HFFc6 (cell line): ENCODE results near the gene NDUFA1. TPM values are rescaled to one million over a fixed set of nuclear protein-coding genes. Genes with fewer than 3 reads are reported as not detected.
A peak's percentile ranks its signal among the peaks of the same experiment; 100 is the strongest.
"Not testable (repeated sequence)": the region's sequence is repeated elsewhere in the genome, so short reads cannot be mapped to it uniquely, and the experiment has no call there.

Experiments
- DNase-seq: peaks from one replicate; pipeline ENCODE4 v3.0.0-alpha.2; 2018
- H3K27ac Mint-ChIP-seq: 2 replicates; pipeline ENCODE4 v1.8.0; 2020; ENCODE audit warnings: mild to moderate bottlenecking, mixed read lengths
- H3K27me3 Mint-ChIP-seq: 2 replicates; pipeline ENCODE4 v1.8.0; 2021; ENCODE audit warnings: mild to moderate bottlenecking, moderate library complexity, mixed read lengths; ENCODE audit not compliant: insufficient read depth
- H3K36me3 Mint-ChIP-seq: 2 replicates; pipeline ENCODE4 v1.8.0; 2021; ENCODE audit warnings: low read depth, mixed read lengths
- H3K4me1 Mint-ChIP-seq: 2 replicates; pipeline ENCODE4 v1.8.0; 2020; ENCODE audit warnings: low read depth, mixed read lengths
- H3K4me3 Mint-ChIP-seq: 2 replicates; pipeline ENCODE4 v1.8.0; 2020; ENCODE audit warnings: mild to moderate bottlenecking, moderate library complexity, mixed read lengths
- H3K9me3 Mint-ChIP-seq: 2 replicates; pipeline ENCODE4 v1.8.0; 2020; ENCODE audit warnings: mild to moderate bottlenecking, mixed read lengths
- total RNA-seq, 6 experiments: library from RNA; stranded (reverse); fragmentation: NEBNext Ultra II Directional; extraction: Animal tissue kit (Norgen Biotek cat#: 25700); gene quantifications; 2 replicates in 1 of 6; 3 replicates in 5 of 6; pipeline ENCODE4 v1.2.3, GENCODE V29; 2021
- TF ChIP-seq, protein P1 (sequence below): fragments of 200-600 bp; sonication (generic); IDR thresholded peaks from 2 replicates; pipeline ENCODE4 v1.5.0; 2021; ENCODE audit warnings: antibody characterized with exemption, mild to moderate bottlenecking

The NDUFA1 gene
- total RNA-seq, 6 experiments from 2014 or later, result 70.0 to 114 (median 97.1) TPM

- no peak for DNase-seq
- Mint-ChIP-seq H3K27ac (no peak overlapping the region; the same call in 1 of the 2 replicates), H3K4me1 (peaks cover 8% of the 10 kb centered on the region), H3K27me3 (no peaks in the 10 kb centered on the region), H3K36me3 (no peaks in the 10 kb centered on the region), H3K9me3 (no peaks in the 10 kb centered on the region), H3K4me3 (no peak overlapping the region)
- TF ChIP-seq, protein P1, sequence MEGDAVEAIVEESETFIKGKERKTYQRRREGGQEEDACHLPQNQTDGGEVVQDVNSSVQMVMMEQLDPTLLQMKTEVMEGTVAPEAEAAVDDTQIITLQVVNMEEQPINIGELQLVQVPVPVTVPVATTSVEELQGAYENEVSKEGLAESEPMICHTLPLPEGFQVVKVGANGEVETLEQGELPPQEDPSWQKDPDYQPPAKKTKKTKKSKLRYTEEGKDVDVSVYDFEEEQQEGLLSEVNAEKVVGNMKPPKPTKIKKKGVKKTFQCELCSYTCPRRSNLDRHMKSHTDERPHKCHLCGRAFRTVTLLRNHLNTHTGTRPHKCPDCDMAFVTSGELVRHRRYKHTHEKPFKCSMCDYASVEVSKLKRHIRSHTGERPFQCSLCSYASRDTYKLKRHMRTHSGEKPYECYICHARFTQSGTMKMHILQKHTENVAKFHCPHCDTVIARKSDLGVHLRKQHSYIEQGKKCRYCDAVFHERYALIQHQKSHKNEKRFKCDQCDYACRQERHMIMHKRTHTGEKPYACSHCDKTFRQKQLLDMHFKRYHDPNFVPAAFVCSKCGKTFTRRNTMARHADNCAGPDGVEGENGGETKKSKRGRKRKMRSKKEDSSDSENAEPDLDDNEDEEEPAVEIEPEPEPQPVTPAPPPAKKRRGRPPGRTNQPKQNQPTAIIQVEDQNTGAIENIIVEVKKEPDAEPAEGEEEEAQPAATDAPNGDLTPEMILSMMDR, result no peak
Measured at GRCh38 chrX:119880076-119880475, 8.4 kb downstream of the NDUFA1 start.

DNA sequence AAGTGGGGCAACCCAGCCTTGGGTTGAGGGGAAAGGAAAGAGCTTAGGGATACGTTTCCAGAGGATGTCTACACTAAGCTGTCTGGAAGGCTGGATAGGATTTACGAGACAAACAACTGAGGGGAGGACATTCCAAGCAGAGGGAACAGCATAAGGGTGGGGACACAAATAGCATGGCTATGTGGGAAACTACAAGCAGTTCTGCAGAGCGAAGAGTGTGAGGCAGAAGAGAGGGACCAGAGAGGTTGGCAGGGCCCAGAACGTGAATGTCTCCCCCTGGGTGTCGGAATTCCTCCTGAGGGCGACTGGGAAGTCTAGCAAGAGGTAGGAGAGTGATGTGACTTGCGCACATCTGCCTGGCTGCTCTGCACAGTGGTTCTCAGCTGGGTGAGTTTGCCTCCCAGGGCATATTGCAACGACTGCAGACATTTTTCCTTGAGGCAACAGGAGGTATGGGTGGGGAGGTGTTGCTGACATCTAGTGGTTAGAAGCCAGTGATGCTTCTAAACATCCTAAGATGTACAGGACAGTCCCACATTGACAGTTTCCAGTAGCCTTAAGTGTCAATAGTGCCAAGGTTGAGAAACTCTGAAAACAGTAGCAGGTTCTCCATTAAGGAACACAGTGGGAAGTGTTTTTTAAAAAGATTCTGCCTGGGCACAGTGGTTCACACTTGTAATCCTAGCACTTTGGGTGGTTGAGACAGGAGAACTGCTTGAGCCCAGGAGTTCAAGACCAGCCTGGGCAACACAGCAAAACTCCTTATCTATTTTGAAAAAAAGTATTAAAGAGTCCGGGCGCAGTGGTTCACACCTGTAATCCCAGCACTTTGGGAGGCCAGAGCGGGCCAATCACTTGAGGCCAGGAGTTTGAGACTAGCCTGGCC, 9.2 kb downstream of the NDUFA1 start:
- Mint-ChIP-seq H3K36me3 (no peaks in the 10 kb centered on the region), H3K4me3 (no peak overlapping the region), H3K27me3 (no peaks in the 10 kb centered on the region), H3K27ac (no peak overlapping the region), H3K4me1 (peaks cover 8% of the 10 kb centered on the region), H3K9me3 (no peaks in the 10 kb centered on the region)
- DNase-seq, result peak; percentile 52
- TF ChIP-seq, protein P1, result peak; percentile 77

DNA sequence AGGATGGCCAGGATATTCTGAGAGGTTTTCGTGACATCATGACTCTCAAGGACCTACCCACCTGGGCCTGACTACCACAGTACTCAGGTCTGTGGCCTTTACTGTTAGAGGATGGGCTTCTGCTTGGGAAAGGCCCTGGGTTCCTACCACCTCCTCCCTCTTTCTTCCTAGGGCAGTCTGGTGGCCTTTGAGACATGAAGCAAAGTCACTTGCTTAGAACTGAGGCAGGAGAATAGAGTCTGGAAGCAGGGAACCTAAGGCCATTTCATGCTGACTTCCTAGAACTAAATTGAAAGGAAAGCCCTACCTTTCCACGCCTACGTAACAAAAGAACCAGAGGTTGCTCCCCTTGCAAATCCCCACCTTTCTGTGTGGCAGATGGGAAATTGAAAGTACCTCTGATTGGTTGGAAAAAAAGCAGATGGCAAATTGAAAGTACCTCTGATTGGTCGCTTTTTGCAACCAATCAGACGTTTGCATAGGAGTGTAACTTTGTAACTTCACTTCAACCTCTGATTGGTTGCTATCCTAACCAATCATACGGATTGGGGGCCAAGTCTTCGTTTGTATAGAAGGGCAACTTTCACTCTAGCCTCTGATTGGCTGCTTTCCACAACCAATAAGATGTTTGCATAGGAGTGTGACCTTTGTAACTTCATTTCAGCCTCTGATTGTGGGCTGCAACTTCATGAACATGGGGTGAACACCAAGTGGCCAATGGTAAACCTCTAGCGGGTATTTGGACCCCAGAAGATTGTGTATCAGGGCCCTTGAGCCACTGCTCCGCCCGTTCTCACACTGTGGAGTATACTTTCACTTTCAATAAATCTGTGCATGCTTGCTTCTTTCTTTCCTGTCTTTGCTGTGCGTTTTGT, 14.2 kb downstream of the NDUFA1 start:
- peaks cover under 1% of the 10 kb centered on the region for H3K4me1 Mint-ChIP-seq
- no peaks in the 10 kb centered on the region for H3K36me3 Mint-ChIP-seq
- no peaks in the 10 kb centered on the region for H3K27me3 Mint-ChIP-seq
- TF ChIP-seq, protein P1, result no peak
- peak; percentile 14 for DNase-seq
- no peak overlapping the region for H3K27ac Mint-ChIP-seq
- no peak overlapping the region for H3K4me3 Mint-ChIP-seq
- no peaks in the 10 kb centered on the region for H3K9me3 Mint-ChIP-seq

- no peaks in the 10 kb centered on the region for H3K4me1 Mint-ChIP-seq
- H3K27me3 Mint-ChIP-seq, result no peaks in the 10 kb centered on the region; the same call in 1 of the 2 replicates
- H3K4me3 Mint-ChIP-seq, result peak overlapping the region; percentile 51
- H3K27ac Mint-ChIP-seq, result no peak overlapping the region
- peak; percentile 43 for DNase-seq
- TF ChIP-seq, protein P1, result peak; percentile 74
- H3K36me3 Mint-ChIP-seq, result no peaks in the 10 kb centered on the region
- no peaks in the 10 kb centered on the region for H3K9me3 Mint-ChIP-seq
Measured at GRCh38 chrX:119887721-119888425, 16.2 kb downstream of the NDUFA1 start.

DNA sequence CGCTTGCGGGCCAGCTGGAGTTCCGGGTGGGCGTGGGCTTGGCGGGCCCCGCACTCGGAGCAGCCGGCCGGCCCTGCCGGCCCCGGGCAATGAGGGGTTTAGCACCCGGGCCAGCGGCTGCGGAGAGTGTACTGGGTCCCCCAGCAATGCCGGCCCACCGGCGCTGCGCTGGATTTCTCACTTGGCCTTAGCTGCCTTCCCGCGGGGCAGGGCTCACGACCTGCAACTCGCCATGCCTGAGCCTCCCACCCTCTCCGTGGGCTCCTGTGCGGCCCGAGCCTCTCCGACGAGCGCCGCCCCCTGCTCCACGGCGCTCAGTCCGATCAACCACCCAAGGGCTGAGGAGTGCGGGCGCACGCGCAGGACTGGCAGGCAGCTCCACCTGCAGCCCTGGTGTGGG, 19.0 kb downstream of the NDUFA1 start:
- H3K27me3 Mint-ChIP-seq, H3K36me3 Mint-ChIP-seq, H3K27ac Mint-ChIP-seq, H3K9me3 Mint-ChIP-seq, H3K4me1 Mint-ChIP-seq, H3K4me3 Mint-ChIP-seq, DNase-seq: not testable (repeated sequence)

DNA sequence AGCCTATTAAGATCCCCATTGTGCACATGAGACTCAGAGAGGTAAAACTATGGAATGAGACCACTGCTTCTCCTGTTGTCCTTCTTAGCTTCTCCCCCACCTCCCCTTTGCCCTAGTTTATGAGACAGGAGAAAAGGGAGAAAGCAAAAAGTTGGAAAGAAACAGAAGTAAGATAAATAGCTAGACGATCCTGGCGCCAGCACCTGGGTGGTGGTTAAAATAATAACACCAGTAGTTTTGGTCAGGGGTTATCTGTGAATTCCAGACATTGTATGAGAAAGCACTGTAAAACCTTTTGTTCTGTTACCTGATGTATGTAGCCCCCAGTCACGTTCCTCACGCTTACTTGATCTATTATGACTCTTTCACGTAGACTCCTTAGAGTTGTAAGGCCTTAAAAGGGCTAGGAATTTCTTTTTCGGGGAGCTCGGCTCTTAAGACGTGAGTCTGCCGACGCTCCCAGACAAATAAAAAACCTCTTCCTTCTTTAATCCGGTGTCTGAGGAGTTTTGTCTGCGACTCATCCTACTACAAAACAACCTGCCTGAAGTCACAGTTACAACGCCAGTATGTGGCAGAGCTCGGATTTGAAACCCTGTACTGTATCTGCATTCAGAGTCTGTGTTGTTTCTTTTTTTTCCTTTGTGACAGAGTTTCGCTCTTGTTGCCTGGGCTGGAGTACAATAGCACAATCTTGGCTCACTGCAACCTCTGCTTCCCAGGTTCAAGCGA, 20.5 kb downstream of the NDUFA1 start:
- H3K27me3 Mint-ChIP-seq, H3K4me3 Mint-ChIP-seq: not testable (repeated sequence)

More for the DNA sequence above, 20.5 kb downstream of the NDUFA1 start:
- not testable (repeated sequence) for H3K36me3 Mint-ChIP-seq, H3K27ac Mint-ChIP-seq, H3K9me3 Mint-ChIP-seq, H3K4me1 Mint-ChIP-seq, DNase-seq
